T-helper 1 cell treated with Interleukin-12 subunit alpha and Interleukin-12 subunit beta and Interleukin-4 antibody, amounts not matched to agents 30 μg/mL and 1 μg/mL, for 36 hours (primary cell): ENCODE data around the gene NXF2.
"Not testable (repeated sequence)": the region's sequence is repeated elsewhere in the genome, so short reads cannot be mapped to it uniquely, and the experiment has no call there.

Experiments used
- H3K27ac Mint-ChIP-seq: one replicate; pipeline ENCODE4 v1.8.0; 2021; ENCODE audit warnings: mild to moderate bottlenecking, mixed read lengths
- H3K27me3 Mint-ChIP-seq: one replicate; pipeline ENCODE4 v1.8.0; 2021; ENCODE audit warnings: low read depth, mixed read lengths
- H3K36me3 Mint-ChIP-seq: one replicate; pipeline ENCODE4 v1.8.0; 2021; ENCODE audit warnings: low read depth, mixed read lengths
- H3K4me1 Mint-ChIP-seq: one replicate; pipeline ENCODE4 v1.8.0; 2021; ENCODE audit warnings: low read depth, mixed read lengths
- H3K4me3 Mint-ChIP-seq: one replicate; pipeline ENCODE4 v1.8.0; 2021; ENCODE audit warnings: mild to moderate bottlenecking, moderate library complexity, mixed read lengths
- H3K9me3 Mint-ChIP-seq: one replicate; pipeline ENCODE4 v1.8.0; 2021; ENCODE audit warnings: mixed read lengths

Gene NXF2, protein sequence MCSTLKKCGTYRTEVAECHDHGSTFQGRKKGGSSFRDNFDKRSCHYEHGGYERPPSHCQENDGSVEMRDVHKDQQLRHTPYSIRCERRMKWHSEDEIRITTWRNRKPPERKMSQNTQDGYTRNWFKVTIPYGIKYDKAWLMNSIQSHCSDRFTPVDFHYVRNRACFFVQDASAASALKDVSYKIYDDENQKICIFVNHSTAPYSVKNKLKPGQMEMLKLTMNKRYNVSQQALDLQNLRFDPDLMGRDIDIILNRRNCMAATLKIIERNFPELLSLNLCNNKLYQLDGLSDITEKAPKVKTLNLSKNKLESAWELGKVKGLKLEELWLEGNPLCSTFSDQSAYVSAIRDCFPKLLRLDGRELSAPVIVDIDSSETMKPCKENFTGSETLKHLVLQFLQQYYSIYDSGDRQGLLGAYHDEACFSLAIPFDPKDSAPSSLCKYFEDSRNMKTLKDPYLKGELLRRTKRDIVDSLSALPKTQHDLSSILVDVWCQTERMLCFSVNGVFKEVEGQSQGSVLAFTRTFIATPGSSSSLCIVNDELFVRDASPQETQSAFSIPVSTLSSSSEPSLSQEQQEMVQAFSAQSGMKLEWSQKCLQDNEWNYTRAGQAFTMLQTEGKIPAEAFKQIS

GRCh38 chrX:102246893-102247292, at the start of gene NXF2:
NXF2 (plus strand) TSS chrX:102247167; CDS start chrX:102307079, 59,912 bp downstream.
- H3K36me3 Mint-ChIP-seq, H3K4me3 Mint-ChIP-seq, H3K4me1 Mint-ChIP-seq, H3K27me3 Mint-ChIP-seq, H3K27ac Mint-ChIP-seq, H3K9me3 Mint-ChIP-seq: not testable (repeated sequence)

GRCh38 chrX:102207940-102208339, 39.0 kb upstream of the NXF2 start:
- H3K36me3 Mint-ChIP-seq, result not testable (repeated sequence)

DNA sequence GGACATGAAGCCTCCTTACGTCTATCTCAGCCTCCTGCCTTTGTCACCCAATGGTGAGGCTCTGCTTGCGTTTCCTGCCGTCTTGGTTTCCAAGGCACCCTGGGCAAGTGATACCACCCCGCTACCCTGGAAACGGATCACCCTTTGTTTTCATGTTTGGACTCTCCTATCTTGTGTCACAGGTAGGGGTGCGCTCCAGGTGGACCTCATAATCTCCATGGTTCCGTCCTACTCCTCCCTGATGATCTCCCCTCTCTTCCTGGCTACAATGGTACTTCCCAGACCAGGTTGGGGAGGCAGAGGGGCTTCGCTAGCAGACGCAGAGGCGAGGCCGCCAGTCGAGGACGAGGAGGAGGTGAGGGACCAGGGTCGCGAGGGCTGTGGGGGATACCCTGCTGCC, 32.0 kb upstream of the NXF2 start, which contains the start of gene TCP11X1:
TCP11X1 (plus strand) TSS at position 316 of the 400 bp plus-strand sequence.
- not testable (repeated sequence) for H3K4me3 Mint-ChIP-seq, H3K27me3 Mint-ChIP-seq, H3K9me3 Mint-ChIP-seq, H3K27ac Mint-ChIP-seq, H3K36me3 Mint-ChIP-seq, H3K4me1 Mint-ChIP-seq

More at GRCh38 chrX:102207940-102208339, 39.0 kb upstream of the NXF2 start:
- not testable (repeated sequence) for H3K4me1 Mint-ChIP-seq, H3K27me3 Mint-ChIP-seq, H3K4me3 Mint-ChIP-seq, H3K27ac Mint-ChIP-seq, H3K9me3 Mint-ChIP-seq

DNA sequence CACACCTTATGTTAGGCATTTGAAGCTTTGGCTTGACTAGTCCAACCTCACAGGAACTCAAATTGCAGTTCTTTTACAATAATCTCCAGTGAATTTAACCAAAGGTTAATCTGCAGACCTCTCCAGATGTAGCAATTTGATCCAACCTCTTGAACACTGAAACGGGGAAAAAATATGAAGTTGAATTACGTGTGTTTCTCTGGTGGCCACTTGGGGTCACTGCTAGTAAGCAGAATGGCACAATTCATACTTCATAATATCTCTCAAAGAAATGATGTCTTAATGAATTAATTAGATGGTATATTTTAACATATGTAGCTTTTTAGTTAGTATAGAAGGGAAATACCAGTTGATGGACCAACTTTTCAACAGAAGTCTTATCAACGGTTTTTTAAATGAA, 30.5 kb upstream of the NXF2 start:
- H3K36me3 Mint-ChIP-seq, H3K4me3 Mint-ChIP-seq, H3K9me3 Mint-ChIP-seq, H3K4me1 Mint-ChIP-seq, H3K27ac Mint-ChIP-seq, H3K27me3 Mint-ChIP-seq: not testable (repeated sequence)

DNA sequence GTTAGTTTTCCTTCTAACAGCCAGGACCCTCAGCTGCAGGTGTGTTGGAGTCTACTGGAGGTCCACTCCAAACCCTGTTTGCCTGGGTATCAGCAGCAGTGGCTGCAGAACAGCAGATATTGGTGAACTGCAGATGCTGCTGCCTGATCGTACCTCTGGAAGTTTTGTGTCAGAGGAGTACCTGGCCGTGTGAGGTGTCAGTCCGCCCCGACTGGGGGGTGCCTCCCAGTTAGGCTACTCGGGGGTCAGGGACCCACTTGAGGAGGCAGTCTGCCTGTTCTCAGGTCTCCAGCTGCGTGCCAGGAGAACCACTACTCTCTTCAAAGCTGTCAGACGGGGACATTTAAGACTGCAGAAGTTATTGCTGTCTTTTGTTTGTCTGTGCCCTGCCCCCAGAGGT, 11.3 kb upstream of the NXF2 start:
- not testable (repeated sequence) for H3K9me3 Mint-ChIP-seq, H3K27me3 Mint-ChIP-seq, H3K36me3 Mint-ChIP-seq, H3K27ac Mint-ChIP-seq, H3K4me3 Mint-ChIP-seq, H3K4me1 Mint-ChIP-seq

DNA sequence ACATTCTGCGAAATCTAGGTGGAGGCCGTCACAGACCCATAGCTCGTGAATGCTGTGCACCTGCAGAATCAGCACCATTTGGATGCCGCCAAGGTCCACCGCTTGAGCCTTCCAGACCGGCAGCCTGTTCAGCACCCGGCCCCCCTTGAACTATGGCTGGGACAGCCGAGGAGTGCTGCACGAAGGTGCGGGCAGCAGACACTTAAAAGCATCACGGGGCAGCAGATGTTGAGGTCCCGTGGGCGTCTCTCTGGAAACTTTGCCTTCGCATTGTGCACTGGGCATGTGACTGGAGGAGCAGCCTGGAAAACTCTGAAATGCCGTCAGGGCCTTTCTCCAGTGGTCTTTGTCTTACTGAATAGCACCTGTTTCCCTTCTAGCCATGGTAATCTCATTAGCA, 6.7 kb upstream of the NXF2 start:
- H3K4me3 Mint-ChIP-seq, H3K9me3 Mint-ChIP-seq, H3K36me3 Mint-ChIP-seq, H3K4me1 Mint-ChIP-seq, H3K27me3 Mint-ChIP-seq, H3K27ac Mint-ChIP-seq: not testable (repeated sequence)

DNA sequence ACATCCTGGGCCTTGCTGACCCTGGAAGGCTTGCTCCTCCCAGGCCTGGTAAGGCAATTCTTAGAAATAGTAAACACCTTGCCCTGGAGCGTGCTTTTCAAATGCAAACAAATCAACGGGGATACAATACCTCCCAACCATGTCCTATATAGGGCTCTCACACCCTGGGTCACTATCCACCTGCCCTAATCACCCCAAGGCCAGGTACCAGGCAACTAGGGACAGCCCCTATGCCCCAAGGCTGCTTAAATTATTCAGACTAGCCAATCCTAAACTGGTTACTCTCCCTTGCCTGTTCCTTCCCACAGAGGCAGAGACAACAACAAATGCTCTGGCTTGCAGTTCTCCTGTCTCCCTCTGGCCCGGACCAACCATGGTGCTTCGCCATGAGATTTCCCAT, 25.3 kb downstream of the NXF2 start:
- not testable (repeated sequence) for H3K4me1 Mint-ChIP-seq, H3K9me3 Mint-ChIP-seq, H3K27ac Mint-ChIP-seq, H3K36me3 Mint-ChIP-seq, H3K27me3 Mint-ChIP-seq, H3K4me3 Mint-ChIP-seq

GRCh38 chrX:102338162-102338561, 91.2 kb downstream of the NXF2 start:
- no peaks in the 10 kb centered on the region for H3K4me1 Mint-ChIP-seq
- no peaks in the 10 kb centered on the region for H3K9me3 Mint-ChIP-seq
- H3K27ac Mint-ChIP-seq, result no peak overlapping the region
- H3K4me3 Mint-ChIP-seq, result no peak overlapping the region
- no peaks in the 10 kb centered on the region for H3K36me3 Mint-ChIP-seq
- H3K27me3 Mint-ChIP-seq, result no peaks in the 10 kb centered on the region

DNA sequence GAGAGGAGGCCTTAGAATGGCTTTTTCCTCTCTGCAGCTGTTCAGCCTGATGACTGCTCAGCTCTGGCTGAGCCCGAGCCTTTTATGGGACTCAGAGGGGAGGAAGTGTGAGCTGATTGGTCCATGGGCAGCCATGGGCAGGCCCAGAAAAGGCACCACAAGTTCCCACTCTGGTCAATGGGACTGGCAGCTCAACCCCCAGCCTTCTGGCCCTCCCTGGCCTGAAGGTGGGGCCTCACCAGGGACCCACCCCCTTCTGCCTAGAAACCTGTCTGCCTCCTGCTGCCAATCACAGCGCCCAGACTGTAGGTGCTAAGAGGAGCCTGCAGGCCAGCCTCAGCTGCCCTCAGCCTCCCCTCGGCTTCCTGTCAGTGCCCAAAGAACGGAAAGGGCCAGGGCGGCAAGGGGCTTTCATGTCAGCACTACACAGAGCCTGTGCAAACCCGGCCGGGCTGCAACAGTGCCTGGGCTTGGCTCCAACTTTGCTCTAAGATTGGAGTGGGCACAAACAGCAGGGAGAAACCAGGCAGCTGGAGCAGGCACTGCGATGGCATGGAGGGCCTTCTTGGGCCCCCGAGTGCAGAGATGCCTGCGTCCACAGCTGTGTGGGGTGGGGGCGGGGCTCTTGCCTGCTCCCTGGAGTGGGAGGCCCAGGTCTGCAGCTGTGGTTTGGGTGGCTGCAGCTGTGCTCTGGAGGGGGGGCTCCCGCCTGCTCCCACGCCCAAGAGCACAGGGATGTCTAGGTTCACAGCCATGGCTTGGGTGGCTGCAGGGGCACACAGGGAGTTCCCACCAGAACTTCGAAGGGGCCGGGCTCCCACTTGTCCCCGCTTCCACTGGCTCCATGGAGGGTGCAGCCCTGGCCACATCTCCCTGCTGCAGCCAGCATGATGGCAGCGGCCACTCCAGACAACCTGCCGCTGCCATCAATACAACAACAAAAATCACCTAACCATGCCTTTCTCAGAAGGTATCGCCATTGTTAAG, 92.6 kb downstream of the NXF2 start:
- Mint-ChIP-seq H3K27me3 (no peaks in the 10 kb centered on the region), H3K4me3 (no peak overlapping the region), H3K9me3 (no peaks in the 10 kb centered on the region), H3K36me3 (no peaks in the 10 kb centered on the region), H3K4me1 (no peaks in the 10 kb centered on the region), H3K27ac (no peak overlapping the region)

DNA sequence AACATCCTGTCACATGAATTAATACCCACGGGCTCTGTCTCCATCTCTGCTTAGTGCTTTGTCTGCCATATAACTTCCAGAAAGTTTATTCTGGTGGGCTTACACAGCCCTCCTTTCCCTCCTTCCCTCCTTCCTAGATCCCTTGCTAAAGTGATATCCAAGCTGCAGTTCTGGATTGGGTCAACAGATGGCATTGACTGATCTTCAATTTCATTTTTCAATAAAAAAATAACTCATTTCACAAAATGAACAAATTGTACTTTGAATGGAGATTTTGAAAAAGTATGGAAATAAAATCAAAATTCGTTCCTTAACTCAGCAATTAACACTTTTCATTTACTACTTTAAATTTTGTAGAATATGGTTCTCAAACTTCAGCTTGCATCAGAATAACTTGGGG, 94.9 kb downstream of the NXF2 start:
- Mint-ChIP-seq H3K27me3 (no peaks in the 10 kb centered on the region), H3K9me3 (no peaks in the 10 kb centered on the region), H3K4me1 (no peaks in the 10 kb centered on the region), H3K36me3 (no peaks in the 10 kb centered on the region), H3K4me3 (no peak overlapping the region), H3K27ac (no peak overlapping the region)

GRCh38 chrX:102345916-102346315, 98.9 kb downstream of the NXF2 start:
- Mint-ChIP-seq H3K27ac (no peak overlapping the region), H3K36me3 (no peaks in the 10 kb centered on the region), H3K4me3 (no peak overlapping the region)

More at GRCh38 chrX:102345916-102346315, 98.9 kb downstream of the NXF2 start:
- Mint-ChIP-seq H3K9me3 (no peaks in the 10 kb centered on the region), H3K4me1 (no peaks in the 10 kb centered on the region), H3K27me3 (no peaks in the 10 kb centered on the region)
